ENCODE measurements around the gene APOO.

APOO gene

DNA sequence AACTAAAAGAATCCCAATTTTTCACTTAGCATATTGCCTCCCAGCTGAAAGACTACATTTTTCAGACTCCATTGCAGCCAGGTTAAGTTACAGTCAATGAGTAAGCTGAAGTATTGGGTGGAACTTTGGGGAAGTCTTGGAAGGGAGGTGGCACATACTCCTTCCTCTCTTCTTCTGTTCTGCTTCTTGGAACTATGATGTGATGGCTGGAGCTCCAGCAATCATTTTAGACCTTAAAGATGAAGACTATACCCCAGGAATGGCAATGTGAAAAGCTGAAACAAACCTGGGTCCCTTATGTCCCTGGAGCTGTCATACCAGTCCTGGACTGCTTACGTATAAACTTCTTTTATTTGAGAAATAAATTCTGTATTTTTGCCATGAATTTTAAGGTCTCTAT, 93.9 kb downstream of the APOO start:
- no peak for DNase-seq

DNA sequence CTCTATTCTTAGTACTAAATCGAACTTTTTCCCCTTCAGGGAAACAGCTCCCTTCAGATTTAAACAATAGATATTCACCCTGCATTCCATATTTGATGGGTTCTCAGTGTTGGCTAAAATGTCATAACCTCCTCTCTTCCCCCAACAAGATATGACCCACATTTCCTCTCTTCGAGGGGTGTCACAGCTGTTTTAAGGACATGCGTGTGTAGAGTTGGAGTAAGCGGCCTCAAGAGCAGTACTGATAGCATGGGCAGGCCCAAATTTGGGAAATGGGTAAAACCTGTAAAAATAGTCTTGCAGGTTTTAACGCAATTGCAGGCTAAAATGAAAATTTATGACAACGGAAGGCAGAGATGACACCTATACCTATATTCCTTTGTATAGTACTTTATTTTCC, 96.1 kb downstream of the APOO start:
- no peak for DNase-seq

DNA sequence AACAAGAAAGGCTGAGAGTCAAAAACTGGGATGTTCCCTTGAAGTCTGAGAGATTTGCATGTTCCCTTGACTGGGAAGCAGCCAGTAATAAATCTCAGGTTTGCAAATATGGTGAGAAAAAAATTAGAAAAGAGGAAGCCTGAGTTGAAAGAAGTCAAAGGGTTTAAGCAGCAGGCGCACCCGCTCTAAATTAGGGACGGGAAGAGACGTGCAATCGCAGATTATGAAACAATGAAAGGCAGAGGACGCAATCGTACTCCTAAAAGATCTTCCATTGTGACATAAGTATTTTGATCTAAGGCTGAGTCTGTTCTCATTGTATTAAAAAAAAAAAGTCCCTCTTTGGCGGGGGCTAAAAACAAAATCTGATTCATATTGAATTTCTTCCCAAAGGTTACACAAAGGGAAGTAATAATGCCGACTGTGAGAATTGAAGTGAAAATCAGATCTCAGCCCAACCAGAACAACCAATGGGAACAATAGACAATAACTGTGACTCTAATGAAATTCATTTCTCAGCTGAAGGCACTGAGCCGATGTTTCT, 96.6 kb downstream of the APOO start:
- no peak for DNase-seq

DNA sequence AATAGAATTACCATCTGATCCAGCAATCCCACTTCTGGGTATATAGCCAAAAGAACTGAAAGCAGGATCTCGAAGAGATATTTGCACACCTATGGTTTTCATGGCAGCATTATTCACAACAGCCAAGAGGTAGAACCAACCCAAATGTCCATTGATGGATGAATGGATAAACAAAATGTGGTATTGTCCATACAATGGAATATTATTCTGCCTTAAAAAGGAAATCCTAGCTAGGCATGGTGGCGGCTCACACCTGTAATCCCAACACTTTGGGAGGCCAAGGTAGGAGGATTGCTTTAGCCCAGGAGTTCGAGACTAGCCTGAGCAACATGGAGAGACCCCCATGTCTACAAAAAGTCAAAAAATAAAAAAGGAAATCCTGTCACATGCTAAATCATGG, 97.5 kb downstream of the APOO start:
- no peak for DNase-seq

DNA sequence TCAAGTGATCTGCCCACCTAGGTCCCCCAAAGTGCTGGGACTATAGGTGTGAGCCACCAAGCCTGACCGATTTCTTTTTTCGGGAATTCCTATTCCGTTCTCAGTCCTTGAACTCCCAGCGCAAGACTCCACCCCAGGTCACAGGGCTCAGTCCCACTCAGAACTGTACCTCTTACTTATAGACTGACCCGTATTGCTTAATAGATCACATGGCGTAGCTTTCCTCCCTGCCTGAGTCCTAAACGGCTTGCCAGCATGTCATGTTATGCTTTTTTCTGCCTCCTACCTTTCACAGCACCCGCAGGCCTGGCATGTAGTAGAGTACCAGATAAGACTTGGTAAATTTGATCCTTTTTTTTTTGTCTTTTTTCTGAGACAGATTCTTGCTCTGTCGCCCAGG, 102.3 kb downstream of the APOO start:
- DNase-seq, result no peak

DNA sequence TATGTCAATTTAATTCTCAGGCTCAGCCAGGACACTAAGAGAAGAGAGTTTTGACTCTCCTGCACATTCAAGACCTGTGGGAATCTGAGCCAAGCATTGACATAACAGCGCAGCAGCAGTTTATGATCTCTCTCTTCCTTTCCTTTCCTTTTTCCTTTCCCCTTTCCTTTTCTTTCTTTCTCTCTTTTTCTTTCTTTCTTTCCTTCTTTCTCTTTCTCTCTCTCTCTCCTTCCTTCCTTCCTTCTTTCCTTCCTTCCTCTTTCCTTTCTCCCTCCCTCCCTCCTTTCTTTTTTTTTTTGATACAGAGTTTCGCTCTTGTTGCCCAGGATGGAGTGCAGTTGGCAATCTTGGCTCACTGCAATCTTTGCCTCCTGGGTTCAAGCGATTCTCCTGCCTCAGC, 103.2 kb downstream of the APOO start:
- no peak for DNase-seq

DNA sequence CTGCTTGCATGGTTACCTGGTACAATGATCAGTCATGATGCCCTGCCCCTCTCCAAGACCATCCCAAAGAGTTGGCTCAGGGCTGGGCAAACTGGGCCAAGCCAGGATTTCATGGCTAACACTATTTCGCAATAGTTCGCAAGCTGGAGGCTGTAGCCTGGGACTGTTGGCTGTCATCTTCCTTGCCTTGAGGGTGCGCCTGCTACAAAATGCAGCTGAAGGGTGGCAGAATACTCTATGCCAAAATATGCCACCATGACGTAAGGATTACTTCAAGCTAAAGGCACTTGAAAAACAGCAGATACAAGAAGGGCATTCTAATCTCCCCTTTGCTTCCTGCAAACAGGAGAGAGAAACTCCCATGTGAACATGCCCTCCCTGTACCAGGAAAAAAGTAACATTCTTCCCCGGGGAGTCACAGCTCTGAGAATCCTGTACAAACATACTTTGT, 103.8 kb downstream of the APOO start:
- DNase-seq, result no peak

DNA sequence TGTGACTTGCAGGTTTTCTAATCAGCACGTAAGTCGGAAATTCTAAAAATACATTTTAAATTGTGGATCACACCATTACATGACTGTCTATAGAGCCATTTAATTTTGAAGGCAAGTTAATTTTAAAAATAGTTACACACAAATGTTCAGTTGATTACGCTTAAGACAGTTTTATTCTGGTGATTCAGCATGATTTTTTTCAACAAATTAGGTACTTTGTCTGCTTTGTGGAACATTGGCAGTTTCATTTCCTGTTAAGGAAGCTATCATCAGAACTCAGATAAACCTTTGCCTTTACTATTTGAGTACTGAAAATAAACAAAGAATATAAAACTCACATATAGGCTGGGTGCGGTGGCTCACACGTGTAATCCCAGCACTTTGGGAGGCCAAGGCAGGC, 105.3 kb downstream of the APOO start:
- DNase-seq, result no peak

DNA sequence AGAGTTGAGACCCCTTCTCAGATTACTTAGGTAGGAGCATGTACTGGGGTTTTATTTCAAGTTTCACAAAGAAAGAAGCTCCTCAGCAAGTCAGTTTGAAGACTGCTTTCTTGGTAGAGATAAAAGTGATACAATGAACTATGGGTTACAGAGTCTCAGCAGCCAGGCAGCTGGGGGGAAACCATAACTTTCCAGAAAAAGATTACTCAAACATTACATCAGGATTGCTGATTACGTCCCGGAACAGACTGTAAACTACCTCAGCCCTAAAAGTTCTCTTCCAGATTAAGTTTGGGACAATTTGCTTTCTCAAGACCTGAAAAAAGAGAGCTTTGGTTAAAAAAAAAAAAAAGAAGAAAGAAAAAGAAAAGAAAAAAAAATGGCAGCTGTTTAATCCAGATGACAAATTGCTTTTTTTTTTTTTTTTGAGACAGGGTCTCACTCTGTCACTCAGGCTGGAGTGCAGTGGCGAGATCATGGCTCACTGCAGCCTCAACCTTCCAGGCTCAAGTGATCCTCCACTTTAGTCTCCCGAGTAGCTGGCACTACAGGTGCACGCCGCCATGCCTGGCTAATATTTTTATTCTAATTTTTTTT, 108.2 kb downstream of the APOO start:
- no peak for DNase-seq

DNA sequence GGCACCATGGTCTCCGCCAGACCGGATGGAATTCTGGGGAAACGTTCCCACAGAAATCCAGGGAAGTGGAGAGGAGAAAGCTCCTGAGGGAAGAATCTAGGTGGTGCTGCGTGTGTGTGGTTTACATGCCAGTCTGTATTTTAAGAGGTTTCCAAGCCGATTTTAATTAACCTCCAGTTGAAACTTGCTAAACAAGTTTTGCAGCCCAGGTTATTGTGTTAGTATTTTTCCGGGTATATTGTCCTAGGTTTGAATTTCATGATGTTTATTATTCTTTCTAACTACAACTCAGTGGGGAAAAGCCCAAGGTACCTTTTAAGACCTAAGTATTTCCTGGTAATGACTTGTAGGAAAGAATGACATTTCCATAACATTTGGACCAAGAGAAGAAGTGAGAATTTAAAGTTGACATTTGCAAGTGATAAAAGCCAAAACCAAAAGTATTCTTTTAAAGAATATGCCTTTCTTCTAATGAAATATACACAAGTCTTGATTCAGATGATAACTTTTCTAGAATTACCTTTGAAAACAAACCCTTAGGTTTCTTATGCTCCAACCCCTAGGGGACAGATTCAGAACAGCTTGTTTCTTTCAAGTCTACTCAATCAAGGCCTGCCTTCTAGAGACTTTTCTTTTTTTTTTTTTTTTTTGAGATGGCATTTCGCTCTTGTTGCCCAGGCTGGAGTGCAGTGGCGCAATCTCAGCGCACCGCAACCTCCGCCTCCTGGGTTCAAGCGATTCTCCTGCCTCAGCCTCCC, 110.2 kb downstream of the APOO start:
- DNase-seq, result no peak

DNA sequence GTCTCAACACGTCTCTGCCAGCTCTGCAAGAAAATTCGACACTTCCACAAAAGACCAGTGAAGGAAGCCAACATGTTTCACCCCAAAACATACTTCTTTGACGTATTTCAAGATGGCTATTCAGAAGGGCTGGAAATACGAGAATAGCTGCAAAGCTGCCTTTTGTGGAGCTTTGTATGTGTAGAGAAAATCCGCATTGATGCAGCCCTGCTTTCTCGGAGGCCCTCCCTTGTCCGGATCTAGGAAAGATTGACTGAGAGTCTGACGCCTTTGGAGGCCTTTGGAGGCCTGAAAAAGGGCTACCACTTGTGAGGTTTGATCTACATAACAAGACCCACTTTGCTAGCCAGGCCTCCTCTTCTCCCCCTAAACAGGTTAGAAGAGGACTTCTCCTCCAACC, 112.5 kb downstream of the APOO start:
- DNase-seq, result no peak

DNA sequence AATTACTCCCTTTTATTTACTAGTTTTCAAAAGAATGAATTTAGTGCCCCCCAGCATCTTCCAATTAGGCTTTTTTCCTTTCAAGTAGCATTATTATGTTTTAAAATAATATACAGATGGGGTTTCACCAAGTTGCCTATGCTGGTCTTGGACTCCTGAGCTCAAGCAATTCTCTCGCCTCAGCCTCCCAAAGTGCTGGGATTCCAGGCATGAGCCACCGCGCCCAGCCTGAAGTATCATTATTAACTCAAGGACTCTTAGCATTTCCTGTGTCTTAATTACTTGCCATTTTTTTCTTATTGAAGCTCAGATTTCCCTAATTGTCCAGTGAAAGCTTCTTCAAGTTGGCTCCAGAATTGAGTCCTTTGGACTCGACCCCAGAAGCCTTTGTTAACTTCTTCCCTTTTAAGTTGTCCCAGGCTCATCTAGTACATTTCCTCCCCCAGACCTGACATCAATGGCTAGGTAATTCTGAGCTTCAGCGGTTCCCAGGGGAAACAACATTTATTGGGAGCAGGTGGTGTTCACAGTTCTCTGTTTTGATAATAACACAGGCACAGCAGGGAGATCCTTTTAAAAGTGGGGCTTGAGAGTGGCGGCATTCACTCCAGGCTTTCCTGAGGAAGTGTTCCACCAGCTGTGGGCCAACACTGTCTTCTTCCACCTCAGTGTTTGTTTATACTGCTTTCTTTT, 114.7 kb downstream of the APOO start:
- DNase-seq, result no peak

DNA sequence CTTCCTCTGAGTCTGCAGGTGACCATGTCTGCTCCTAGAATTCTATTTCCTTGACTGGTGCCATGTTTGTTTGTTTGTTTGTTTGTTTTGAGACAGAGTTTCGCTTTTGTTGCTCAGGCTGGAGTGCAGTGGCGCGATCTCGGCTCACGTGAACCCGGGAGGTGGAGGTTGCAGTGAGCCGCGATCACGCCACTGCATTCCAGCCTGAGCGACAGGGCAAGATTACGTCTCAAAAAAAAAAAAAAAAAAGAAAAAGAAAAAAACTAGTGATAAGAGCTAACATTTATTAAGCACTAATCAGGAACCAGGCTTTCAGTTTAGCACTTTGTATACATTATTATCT, 117.6 kb downstream of the APOO start:
- no peak for DNase-seq

DNA sequence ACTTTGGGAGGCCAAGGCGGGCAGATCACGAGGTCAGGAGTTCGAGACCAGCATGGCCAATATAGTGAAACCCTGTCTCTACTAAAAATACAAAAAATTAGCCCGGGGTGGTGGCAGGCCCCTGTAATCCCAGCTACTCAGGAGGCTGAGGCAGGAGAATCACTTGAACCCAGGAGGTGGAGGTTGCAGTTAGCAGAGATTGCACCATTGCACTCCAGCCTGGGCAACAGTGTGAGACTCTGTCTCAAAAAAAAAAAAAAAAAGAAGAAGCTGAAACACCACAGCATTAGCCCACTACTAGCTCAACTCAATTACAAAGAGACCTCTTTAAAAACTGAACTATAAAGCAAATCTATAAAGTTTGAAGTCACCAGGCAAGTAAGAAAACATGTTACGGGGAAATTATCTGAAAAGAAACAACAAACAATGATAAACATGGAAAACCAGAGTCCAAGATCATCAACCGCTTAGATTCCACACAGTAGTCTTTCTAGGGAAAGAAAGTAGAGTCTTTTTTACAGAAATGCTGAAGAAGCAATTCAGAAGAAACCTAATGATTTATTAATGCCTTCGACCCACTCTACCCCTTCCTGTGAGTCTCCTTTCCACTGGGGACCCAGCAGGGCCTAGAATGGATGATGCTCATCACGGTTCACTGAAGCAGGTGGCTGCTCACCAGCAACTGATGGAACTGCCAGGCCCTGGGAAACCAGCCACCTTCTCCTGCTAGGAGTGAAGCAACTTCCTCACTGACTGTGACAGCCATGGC, 118.2 kb downstream of the APOO start:
- no peak for DNase-seq

DNA sequence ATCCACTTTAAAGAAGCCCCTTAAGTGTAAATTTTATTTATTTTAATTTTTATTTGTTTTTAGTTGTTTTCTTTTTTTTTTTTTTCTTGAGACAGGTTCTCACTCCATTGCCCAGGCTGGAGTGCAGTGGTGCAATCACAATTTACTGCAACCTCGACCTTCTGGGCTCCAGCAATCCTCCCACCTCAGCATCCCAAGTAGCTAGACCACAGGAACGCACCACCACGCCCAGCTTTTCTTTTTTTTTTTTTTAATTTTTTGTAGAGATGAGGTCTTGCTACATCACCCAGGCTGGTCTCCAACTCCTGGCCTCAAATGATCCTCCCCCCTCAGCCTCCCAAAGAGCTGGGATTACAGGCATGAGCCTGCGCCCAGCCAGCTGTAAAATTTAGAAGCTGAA, 118.8 kb downstream of the APOO start:
- DNase-seq, result no peak

DNA sequence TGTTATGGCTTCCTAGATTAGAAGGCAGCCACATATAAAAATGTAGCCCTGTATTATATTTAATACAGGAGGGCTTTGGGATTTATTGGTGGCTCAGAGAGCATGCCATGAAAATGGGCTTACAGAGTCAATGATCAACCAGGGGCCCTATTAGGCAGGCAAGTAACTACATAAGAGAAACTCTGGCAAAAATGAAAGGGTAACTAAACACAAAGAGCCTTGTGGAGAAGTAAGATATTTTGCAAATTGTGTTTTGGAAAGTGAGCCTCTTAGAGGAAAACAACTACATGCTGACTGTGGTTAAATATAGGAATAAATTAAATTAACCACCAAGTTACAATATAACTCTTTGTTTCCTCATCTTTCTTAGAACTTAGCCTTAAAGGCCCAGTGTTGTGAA, 119.2 kb downstream of the APOO start:
- no peak for DNase-seq

DNA sequence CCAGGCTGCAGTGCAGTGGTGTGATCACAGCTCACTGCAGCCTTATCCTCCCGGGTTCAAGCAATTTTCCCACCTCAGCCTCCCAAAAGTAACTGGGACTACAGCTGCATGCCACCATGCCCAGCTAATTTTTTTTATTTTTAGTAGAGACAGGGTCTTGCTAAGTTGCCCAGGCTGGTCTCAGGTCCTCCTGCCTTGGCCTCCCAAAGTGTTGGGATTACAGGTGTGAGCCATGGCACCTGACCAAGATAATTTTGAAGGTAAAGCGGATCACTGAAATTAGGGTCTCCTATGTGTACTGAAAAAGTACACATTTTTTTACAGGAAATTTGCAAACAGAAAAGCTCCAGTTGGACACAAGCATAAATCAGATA, 120.0 kb downstream of the APOO start:
- no peak for DNase-seq

DNA sequence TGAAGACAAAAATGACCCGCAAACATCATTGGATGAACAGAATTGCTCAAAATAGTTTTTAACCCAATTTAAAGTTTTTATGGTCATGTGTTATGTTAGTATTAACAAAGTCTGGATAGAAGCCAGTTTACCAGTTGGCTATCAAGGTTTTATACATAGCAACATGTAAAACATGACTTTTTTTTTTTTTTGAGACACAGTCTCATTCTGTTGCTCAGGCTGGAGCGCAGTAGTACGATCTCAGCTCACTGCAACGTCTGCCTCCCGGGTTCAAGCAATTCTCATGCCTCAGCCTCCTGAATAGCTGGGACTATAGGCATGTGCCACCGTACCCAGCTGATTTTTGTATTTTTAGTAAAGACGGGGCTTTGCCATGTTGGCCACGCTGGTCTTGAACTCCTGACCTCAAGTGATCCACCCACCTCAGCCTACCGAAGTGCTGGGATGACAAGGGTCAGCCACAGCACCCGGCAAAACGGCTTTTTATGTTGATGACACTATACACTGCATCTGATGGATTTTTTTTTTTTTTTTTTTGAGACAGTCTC, 121.4 kb downstream of the APOO start:
- no peak for DNase-seq

DNA sequence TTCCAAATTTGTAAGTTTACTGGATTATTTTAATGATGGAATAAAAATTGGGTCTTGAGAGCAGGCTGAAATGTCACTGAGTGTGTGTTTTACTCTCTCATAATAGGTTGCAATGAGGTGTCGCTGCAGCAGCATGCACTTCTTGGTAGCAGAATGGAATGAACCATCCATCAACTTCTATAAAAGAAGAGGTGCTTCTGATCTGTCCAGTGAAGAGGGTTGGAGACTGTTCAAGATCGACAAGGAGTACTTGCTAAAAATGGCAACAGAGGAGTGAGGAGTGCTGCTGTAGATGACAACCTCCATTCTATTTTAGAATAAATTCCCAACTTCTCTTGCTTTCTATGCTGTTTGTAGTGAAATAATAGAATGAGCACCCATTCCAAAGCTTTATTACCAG, 122.2 kb downstream of the APOO start:
- no peak for DNase-seq

DNA sequence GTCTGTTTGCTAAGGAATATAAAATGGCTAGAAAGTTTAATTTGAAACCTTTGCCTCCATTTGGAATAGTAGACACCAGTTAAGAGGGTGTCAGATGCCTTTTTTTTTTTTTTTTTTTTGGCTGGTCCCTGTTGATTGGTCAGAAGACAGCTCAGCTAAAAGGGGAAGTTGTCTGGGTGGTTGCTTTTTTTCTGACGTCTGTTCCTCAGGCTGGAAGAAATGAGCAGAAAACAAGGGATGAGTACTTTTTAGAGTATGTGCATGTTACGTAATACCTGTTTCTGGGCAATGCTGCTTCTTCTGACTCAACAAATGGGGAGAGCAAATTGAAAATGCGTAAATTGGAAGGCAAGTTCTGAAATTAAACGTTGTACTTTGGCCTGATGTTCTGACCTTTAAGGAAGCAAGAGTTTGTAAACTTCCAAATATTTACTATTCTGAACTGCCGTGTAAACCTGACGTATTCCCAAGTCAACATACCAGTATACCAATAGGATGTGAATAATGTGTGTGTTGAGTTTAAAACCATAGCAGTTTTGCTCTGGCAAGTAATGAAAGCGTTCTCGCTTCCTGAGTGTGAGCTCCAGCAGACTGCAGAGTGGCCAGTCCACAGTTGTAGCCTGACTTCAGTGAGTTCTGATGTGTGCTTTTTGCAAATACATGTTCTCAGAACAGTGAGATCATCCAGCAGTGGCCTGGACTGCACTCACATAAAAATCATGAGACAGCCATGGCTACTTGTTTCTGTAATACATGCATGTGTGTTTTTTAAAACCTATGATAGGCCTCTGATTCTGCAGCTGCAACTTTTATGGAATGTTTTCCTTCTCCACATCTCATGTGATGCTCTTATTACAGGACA, 123.0 kb downstream of the APOO start:
- peak; percentile 84 for DNase-seq

DNA sequence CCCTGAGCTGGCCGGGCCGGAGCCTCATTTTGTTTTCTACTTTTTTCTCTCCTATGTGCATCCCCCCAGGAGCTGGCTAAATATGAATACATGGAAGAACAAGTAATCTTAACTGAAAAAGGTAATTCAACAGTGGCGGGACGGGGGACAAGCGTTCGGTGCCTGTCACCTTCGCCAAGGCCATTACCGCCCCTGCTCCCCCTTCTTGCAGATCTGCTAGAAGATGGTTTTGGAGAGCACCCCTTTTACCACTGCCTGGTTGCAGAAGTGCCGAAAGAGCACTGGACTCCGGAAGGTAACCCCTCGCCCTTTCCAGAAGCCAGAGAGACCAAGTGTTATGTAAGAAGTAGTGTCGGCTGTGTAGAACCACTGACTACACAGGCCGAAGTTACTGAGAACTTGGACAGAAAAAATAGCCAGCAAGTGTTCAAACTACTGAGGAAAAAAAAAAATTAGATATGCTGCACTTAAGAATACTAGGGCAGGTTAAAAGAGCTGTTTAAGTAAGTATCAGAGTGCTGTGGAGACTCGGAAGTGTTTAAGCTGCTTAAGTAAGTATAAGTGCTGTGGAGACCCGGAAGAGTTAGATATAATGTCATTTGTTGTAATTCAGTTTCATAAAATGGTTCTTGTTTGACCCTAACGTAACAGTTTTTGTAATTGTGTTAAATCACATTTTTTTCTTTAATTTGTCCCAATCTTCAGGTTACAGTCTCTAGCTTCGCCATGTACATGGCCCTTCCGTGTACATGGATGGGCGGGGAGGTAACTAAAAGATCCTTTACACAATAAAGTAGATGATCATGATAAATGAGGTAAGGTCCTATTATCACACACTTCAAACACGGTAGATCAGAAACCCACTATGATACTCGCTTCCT, 123.9 kb downstream of the APOO start:
- peak; percentile 7 for DNase-seq

Data from HCEC 1CT (cell line).